ENCODE measurements around the gene CXCL1. TPM values are rescaled to one million over a fixed set of nuclear protein-coding genes. Genes with fewer than 3 reads are reported as not detected.

CXCL1 gene
- polyA plus RNA-seq, 5 donors = 0.84 to 2.9 (median 2.0) TPM

GRCh38 chr4:73850261-73850970, 18.8 kb upstream of the CXCL1 start:
- no peak for DNase-seq

- no peak for DNase-seq
These were observed 17.9 kb upstream of the CXCL1 start for GRCh38 chr4:73851293-73851692.

- no peak for DNase-seq
These were observed 16.4 kb upstream of the CXCL1 start for GRCh38 chr4:73852771-73853170.

GRCh38 chr4:73853246-73853704, 15.9 kb upstream of the CXCL1 start, which contains the start of gene PF4V1:
Gene PF4V1, plus strand, starts transcription at chr4:73853296. Its CDS starts 67 bp downstream, at chr4:73853363.
- no peak for DNase-seq

GRCh38 chr4:73853718-73854473, 15.3 kb upstream of the CXCL1 start:
- DNase-seq = no peak

DNA sequence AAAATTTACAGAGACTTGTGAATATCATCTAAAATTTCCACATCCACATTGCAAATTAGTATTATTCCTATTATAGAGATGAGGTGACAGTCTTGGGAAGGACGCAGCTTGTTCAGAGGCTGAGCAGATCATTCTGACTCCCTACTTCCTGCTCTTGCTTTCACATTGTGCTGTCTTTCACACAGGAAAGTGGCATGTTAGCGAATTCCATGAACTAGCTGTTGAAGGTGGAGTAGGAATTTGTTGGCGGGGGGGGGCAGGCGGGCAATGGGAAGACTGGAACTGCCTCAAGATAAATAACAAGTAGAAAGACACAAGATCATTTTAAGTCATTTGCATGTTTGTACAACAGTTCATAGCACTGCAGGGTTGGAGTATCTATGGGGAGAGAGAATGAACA, 13.8 kb upstream of the CXCL1 start:
- no peak for DNase-seq

DNA sequence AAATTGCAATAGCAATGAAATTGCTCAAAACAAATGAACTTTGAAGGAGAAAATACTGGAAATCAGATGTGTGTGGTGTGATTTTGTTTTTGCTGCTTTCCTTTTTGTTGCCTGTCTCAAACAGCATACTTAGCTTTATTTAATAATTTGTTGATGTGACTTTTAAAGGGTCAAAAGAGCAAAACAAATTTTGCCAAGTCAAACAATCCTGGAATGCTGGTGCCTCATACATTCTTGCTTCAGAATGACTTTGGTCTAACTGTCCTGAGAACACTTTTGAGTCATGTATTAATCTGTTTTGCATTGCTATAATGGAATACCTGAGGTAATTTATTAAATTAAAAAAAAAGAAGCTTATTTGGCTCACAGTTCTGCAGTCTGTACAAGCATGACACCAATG, 12.7 kb upstream of the CXCL1 start:
- no peak for DNase-seq

DNA sequence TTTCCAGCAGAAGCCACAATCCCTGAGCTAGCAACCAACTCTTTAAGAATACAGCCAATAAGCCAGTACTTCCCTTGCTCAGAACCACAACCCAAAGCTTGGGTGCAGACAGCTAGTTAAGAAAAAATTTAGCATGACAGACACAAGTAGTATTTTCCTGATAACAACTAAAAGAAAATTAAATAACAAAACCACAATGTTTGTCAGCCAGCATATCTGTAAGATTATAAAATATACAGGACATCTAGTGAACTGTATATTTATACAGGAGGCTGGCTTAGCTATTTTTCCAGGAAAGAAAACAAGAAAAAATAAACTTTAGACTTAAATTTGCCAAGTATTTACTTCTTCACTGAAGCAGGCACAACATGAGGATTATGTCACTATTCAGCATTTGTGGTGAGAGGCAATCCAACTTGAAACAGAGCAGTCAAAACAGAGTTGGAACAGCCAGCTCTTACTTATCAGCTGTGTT, 9.5 kb upstream of the CXCL1 start:
- DNase-seq = peak; percentile 36 to 43

DNA sequence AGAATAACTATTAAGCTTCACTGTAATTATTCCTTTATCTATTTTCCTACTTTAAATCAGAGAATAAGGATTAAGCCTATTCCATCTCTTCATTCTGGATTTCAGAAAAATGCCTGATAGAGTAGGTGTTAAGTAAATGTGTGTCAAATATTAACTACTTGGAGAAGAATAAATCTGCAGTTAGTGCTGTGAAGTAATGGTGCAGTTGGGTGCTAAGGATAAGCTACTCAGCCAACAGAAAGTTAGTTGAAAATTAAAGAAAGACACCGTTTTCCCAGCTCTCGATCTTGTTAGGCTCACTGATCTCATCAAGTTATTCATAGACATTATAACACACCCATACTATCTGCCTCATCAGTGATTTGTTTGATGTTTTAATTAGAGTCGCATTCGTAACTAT, 9.0 kb upstream of the CXCL1 start:
- DNase-seq = no peak

GRCh38 chr4:73860917-73861316, 8.3 kb upstream of the CXCL1 start:
- DNase-seq = no peak

DNA sequence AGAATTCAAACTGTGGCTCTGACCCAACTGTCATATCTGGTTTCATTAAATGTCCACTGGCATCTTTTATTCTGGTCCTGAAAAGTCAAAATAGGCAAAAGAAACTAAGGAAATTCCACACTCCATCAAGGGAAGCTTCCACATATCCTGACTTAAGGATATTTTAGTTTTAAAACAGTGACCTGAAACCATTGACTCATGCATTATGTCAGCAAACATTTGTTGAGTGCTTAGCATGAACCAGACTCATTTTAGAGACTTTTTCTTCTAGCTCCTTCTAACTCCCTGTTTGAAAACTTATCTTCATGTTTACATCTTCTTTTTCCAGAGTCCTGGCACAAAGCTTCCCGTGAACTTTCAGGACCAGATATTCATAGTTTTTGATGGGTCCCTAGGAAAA, 6.9 kb upstream of the CXCL1 start:
- DNase-seq = no peak

DNA sequence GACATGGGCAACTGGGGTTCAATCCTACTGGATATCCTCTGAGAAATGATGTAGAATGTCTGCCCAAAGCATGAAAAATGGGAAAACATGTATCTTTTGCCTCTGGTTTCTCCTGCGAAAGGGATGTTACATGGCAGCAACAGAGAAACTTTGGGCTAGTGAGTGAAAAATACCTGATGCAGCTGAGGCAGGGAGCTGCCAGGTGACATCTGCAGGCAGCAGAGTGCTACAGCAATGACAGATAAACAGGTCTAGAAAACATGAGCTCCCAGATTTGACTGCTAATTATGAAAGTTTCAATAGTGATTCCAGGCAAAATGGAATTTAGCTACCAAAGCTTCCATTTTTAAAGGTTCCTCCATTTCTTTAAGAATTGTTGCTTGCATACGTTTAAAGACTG, 4.8 kb upstream of the CXCL1 start:
- DNase-seq = no peak

DNA sequence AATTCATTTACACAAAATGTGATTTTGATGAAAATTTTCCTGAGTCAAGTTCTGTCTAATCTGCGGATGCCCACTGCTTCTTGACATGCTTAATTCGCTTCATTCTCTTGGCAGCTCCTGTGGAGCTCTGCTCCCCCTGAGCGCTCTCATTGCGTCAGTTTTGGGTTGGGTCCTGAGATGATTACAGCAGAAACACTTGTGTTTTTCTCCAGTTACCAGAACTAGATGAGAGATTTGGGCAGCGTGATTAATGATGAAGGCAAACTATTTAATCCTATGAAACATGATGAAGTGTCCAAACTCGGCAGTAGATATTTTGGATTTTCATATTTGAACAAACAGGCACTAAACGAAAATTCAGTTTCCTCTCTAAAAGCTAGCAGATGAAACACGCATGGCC, 4.2 kb upstream of the CXCL1 start:
- DNase-seq = no peak

GRCh38 chr4:73865431-73866096, 3.6 kb upstream of the CXCL1 start:
- DNase-seq = no peak

GRCh38 chr4:73866246-73866645, 2.9 kb upstream of the CXCL1 start:
- DNase-seq = no peak

GRCh38 chr4:73867783-73868182, 1.4 kb upstream of the CXCL1 start:
- no peak for DNase-seq

DNA sequence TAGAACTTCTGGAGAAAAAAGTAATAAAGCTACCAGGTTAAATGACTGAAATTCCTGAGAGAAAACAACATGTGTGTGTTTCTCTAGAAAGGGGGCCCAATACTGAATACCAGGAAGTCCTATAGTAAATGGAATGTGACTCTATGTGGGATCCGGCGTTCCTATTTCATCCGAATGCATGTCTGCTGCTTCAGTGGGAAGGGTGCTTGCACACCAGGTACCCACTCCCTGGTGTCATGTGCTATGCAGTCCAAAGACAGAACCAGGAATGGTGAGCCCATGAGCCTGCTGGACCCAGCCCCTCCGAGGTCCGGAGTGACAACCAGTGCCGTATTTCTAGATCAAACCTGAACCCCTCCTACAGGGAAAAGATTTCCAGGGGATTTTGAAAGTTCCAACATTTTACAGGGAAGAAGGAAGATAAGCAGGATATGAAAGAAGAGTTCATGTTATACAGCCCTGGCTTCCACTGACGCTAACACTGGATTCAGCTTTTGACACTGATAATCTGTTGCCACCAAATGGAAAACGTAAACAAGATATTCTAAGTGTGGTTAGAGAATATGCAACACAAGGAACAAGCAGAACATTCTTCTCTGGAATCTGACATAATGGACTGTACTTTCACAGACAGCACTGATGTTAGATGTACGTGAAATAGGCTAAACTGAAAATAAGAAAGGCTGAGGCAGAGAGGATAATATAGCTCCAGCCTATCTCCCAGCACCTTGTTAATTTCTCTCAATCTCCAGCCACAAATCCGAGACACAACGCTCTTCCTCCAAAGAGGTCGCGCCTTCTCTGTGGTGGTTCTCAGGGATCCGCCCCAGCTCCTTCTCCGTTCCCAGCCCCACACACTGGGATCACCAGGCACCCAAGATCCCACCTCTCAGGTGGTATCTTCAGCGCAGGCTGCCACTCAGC, 725 bp upstream of the CXCL1 start:
- no peak for DNase-seq

- no peak for DNase-seq
These were observed 1.1 kb downstream of the CXCL1 start for GRCh38 chr4:73870260-73870659.

GRCh38 chr4:73870768-73871167, 1.6 kb downstream of the CXCL1 start:
- no peak for DNase-seq

- DNase-seq = no peak
These were observed 2.5 kb downstream of the CXCL1 start for GRCh38 chr4:73871511-73872310.

Data from right lung (tissue), 5 donors.